HG02938 (cell line): ENCODE measurements around the gene PHRF1.

ENCODE experiments used
- ATAC-seq: cut with Tn5 transposase; IDR thresholded peaks from one replicate; pipeline ENCODE4 v1.9.1; 2021; ENCODE audit warnings: mild to moderate bottlenecking, moderate library complexity; ENCODE audit not compliant: unreplicated experiment

Gene PHRF1

GRCh38 chr11:538431-539051 is 37.7 kb upstream of the PHRF1 start:
- ATAC-seq = no peak

- ATAC-seq = no peak
These were observed 36.2 kb upstream of the PHRF1 start for GRCh38 chr11:539971-540481.

- no peak for ATAC-seq
These were observed 35.5 kb upstream of the PHRF1 start for GRCh38 chr11:540583-541432.

- no peak for ATAC-seq
These were observed 34.8 kb upstream of the PHRF1 start for GRCh38 chr11:541433-541885.

- ATAC-seq = no peak
These were observed 31.5 kb upstream of the PHRF1 start for GRCh38 chr11:544817-545166.

GRCh38 chr11:545171-545570 is 31.1 kb upstream of the PHRF1 start:
- no peak for ATAC-seq

- ATAC-seq = no peak
These were observed 27.3 kb upstream of the PHRF1 start for GRCh38 chr11:548700-549603.

GRCh38 chr11:550021-550745 is 26.1 kb upstream of the PHRF1 start:
- no peak for ATAC-seq

- ATAC-seq = no peak
These were observed 25.6 kb upstream of the PHRF1 start for GRCh38 chr11:550746-551085.

GRCh38 chr11:551131-551530 is 25.1 kb upstream of the PHRF1 start:
- ATAC-seq = no peak

- ATAC-seq = no peak
These were observed 24.7 kb upstream of the PHRF1 start for GRCh38 chr11:551596-551995.

GRCh38 chr11:553083-553987 is 22.9 kb upstream of the PHRF1 start:
- no peak for ATAC-seq

- no peak for ATAC-seq
These were observed 22.3 kb upstream of the PHRF1 start for GRCh38 chr11:553988-554340.

- peak; percentile 44 for ATAC-seq
These were observed 21.6 kb upstream of the PHRF1 start for GRCh38 chr11:554428-555226.

GRCh38 chr11:555227-555779 is 21.0 kb upstream of the PHRF1 start:
- no peak for ATAC-seq

- ATAC-seq = no peak
These were observed 20.2 kb upstream of the PHRF1 start for GRCh38 chr11:555780-556661.

- no peak for ATAC-seq
These were observed 19.5 kb upstream of the PHRF1 start for GRCh38 chr11:556662-557256.
